HCT116 (cell line): Measurements from ENCODE around the gene TNFRSF18.

Source experiments
- CTCF ChIP-seq, 3 experiments: fragments of 200-600 bp in 1 of 3; sonication (generic) in 1 of 3; IDR thresholded peaks in 2 of 3; conservative IDR thresholded peaks in 1 of 3; 2 replicates each; pipeline ENCODE4 v1.5.1; 2012 to 2017; ENCODE audit warnings: low read depth in 2 of 3, low read length in 2 of 3, antibody characterized with exemption in 1 of 3, borderline replicate concordance in 1 of 3, control low read depth in 1 of 3, mild to moderate bottlenecking in 1 of 3, mixed read lengths in 1 of 3, mixed run types in 1 of 3, moderate library complexity in 1 of 3; ENCODE audit not compliant: insufficient read depth in 1 of 3
- EZH2 ChIP-seq: fragments of 200-600 bp; sonication (generic); IDR thresholded peaks from 2 replicates; pipeline ENCODE4 v1.6.1; 2017; ENCODE audit warnings: antibody characterized with exemption, mixed run types
- POLR2A ChIP-seq: IDR thresholded peaks from 2 replicates; pipeline ENCODE4 v1.7.0; 2011; ENCODE audit warnings: borderline replicate concordance; ENCODE audit not compliant: insufficient read depth, insufficient read length; ENCODE audit errors: extremely low read depth
- POLR2AphosphoS5 ChIP-seq: IDR thresholded peaks from 2 replicates; pipeline ENCODE4 v1.6.1; 2011; ENCODE audit warnings: mild to moderate bottlenecking, low read depth, low read length, moderate library complexity
- SP1 ChIP-seq: IDR thresholded peaks from 2 replicates; pipeline ENCODE4 v1.6.1; 2012; ENCODE audit warnings: low read depth
- SRF ChIP-seq: IDR thresholded peaks from 2 replicates; pipeline ENCODE4 v1.6.1; 2012; ENCODE audit warnings: low read depth
- YY1 ChIP-seq: IDR thresholded peaks from 2 replicates; pipeline ENCODE4 v1.6.1; 2011; ENCODE audit warnings: low read length, low read depth, moderate library complexity, mild to moderate bottlenecking; ENCODE audit not compliant: insufficient replicate concordance; ENCODE audit errors: extremely low read depth

GRCh38 chr1:1220197-1220596 is 13.8 kb upstream of the TNFRSF18 start:
- TF ChIP-seq EZH2: no peak
- TF ChIP-seq POLR2A: no peak
- TF ChIP-seq CTCF (IDR thresholded peaks at IDR 0.05 in 2 of 3, conservative IDR thresholded peaks at IDR 0.05 in 1 of 3; ENCODE audit: borderline replicate concordance in 1 of 3, insufficient read depth in 1 of 3, low read depth in 2 of 3, low read length in 2 of 3): no peak
- TF ChIP-seq SP1: no peak
- TF ChIP-seq SRF: no peak
- TF ChIP-seq POLR2AphosphoS5: no peak
- no peak for TF ChIP-seq YY1
